ENCODE measurements around the gene INTS11. TPM values are rescaled to one million over a fixed set of nuclear protein-coding genes. Genes with fewer than 3 reads are reported as not detected.

The INTS11 gene
- total RNA-seq, 1 experiment from 2014 or later = 56.6 TPM

DNA sequence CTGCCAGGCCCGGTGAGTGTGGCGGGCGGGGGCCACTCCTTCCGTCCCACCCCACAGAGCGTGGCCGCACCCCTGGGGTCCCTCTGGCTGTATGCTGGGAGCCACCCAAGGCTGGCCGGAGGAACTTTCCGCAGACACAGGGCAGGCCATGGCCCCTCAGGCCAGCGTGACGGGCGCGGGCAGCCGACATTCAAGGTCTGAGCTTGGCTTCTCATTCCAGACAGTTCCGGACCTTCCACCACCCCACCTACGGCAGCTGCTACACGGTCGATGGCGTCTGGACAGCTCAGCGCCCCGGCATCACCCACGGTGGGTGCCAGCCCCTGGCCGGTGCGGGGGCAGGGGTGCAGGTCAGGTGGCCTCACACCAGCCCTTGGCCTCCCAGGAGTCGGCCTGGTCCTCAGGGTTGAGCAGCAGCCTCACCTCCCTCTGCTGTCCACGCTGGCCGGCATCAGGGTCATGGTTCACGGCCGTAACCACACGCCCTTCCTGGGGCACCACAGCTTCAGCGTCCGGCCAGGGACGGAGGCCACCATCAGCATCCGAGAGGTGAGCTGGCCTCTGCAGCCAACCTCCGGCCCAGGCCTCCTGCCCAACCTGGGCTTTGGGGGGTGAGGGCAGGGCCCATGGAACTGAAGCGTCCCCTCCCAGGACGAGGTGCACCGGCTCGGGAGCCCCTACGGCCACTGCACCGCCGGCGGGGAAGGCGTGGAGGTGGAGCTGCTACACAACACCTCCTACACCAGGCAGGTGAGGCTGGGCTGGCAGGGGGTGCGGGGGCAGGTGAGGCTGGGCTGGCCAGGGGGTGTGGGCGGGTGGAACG, 37.0 kb downstream of the INTS11 start:
- DNase-seq (ENCODE audit: extremely low read depth, low read depth) = no peak

DNA sequence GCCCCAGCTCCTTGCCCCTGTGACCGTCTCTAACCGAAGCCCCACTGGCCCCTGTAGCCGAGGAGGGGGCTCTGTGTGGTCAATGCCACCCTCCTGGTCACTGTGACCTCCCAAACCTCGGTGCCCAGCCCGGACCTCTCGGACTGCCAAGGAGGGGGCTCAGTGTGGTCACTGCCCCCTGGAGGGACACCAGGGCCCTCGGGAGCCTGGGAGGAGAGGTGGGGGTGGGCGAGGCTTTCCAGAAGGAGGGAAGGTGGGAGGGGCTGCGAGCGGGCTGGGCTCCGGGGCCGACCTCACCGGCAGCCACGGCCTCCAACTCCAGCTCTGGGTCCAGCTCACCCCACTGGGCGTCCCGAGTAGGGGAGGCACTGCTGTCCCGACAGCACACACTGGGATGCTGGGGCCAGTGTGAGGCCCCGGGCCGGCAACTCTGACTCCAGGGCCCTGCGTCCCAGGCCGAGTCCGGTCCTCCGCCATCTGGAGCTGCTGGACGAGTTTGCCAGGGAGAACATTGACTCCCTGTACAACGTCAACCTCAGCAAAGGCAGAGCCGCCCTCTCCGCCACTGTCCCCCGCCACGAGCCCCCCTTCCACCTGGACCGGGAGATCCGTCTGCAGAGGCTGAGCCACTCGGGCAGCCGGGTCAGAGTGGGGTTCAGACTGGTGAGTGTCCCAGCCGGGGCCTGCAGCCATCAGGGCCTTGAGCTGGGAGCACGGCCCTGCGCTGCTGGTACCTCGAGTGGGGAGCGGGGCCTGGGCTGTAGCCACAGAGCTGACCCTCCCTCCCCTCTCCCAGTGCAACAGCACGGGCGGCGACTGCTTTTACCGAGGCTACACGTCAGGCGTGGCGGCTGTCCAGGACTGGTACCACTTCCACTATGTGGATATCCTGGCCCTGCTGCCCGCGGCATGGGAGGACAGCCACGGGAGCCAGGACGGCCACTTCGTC, 37.9 kb downstream of the INTS11 start:
- DNase-seq (ENCODE audit: extremely low read depth, low read depth) = no peak

- DNase-seq (ENCODE audit: extremely low read depth, low read depth) = no peak
Observed at GRCh38 chr1:1285611-1286311, 38.7 kb downstream of the INTS11 start.

GRCh38 chr1:1285102-1285571, 39.3 kb downstream of the INTS11 start:
- DNase-seq (ENCODE audit: extremely low read depth, low read depth) = no peak

GRCh38 chr1:1284221-1285101, 40.0 kb downstream of the INTS11 start:
- DNase-seq (ENCODE audit: extremely low read depth, low read depth) = no peak

DNA sequence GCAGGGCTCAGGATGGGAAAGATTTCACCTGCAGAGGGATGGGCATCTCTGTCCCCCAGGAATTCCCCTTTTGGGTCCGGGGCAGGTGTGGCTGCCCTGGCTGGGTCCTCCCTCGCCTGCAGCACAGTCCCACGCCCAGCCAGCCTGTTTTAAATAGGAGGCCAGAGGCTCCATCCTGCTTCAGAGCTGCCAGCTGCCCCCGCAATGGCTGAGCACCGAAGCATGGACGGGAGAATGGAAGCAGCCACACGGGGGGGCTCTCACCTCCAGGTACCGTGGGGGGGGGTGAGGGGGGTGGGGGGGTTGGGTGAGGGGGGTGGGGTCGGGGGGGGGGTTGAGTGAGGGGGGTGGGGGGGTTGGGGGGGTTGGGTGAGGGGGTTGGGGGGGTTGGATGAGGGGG, 40.6 kb downstream of the INTS11 start:
- DNase-seq (ENCODE audit: extremely low read depth, low read depth) = no peak

DNA sequence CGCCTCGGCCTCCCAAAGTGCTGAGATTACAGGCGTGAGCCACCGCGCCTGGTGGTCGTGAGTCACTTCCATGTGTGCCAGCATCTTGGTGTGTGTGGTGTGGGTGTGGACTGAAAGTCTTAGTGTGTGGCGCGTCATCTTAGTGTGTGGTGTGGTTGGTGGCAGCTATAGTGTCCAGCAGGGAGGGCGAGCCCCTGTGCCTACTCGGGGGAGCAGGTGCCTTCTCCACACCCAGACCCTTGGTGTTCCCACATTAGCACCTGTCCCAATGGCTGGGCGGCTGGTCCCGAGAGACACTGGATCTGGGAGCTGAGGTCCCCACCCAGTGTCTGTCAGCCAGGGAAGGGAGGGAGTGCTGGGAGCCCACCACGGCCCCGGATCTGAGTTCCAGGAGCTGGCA, 41.5 kb downstream of the INTS11 start:
- DNase-seq (ENCODE audit: extremely low read depth, low read depth) = no peak

DNA sequence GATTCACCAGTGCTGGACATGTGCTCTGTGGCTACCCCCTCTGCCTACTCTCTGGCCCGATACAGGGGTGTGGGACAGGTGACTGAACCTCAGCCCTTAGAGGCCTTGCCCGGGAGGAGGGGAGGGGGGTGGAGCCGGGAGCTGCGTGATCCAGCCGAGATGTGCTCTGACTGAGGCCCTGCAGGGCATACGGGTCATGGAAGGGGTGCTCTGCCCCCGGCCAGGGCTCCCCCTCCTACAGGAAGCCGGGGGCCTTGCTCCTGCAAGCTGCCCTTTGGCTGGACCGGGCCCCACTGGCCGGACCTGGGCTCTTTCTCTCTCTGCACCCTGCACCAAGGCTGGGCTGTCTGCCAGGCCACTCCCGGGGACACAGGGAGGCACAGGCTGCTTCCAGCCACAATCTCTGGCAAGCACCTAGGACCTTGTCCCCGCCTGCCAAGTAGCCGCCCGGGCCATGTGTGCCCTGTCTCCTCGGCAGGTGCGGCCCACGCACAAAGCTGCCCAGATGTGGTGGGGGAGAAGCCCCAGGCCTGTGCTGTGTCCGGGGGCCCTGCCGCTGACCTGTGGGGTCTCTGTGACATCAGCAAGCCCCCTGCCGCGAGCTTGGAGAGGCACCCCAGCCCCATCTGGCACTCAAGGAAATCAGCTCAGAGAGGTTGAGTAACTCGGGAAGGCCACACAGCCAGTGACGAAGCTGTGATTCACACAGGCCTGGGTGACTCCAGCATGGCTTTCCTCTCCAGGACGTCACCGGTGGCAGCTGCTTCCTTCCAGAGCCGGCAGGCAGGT, 42.7 kb downstream of the INTS11 start:
- DNase-seq (ENCODE audit: extremely low read depth, low read depth) = no peak

- DNase-seq (ENCODE audit: extremely low read depth, low read depth) = no peak
Observed at GRCh38 chr1:1280782-1281481, 43.5 kb downstream of the INTS11 start.

GRCh38 chr1:1279028-1279427, 45.4 kb downstream of the INTS11 start:
- DNase-seq (ENCODE audit: extremely low read depth, low read depth) = no peak

- no peak for DNase-seq (ENCODE audit: extremely low read depth, low read depth)
Observed at GRCh38 chr1:1278620-1279019, 45.8 kb downstream of the INTS11 start.

GRCh38 chr1:1275836-1276235, 48.6 kb downstream of the INTS11 start:
- DNase-seq (ENCODE audit: extremely low read depth, low read depth) = no peak

DNA sequence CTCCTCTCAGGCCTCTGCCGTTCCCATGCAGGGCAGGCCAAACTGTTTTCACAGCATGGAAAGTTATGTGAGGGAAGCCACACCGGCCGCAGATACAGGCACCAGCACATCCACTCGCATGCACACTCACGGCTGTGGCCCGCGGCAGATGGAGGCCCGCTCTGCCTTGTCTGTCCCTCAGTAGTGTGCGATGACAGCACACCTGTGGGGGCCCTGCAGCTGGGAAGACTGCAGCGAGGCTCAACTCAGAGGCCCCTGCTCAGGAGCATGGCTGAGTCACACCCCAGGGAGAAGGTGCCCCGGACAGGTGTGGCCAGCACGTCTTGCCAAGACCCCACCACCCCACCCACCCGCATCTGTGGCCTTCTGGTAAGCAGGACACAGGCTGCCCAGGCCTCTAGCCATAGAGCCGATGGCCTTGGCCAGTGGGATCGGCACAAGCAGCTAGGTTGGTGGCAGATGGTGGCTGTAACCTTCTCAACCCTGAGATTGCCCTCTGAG, 49.5 kb downstream of the INTS11 start:
- no peak for DNase-seq (ENCODE audit: extremely low read depth, low read depth)

DNA sequence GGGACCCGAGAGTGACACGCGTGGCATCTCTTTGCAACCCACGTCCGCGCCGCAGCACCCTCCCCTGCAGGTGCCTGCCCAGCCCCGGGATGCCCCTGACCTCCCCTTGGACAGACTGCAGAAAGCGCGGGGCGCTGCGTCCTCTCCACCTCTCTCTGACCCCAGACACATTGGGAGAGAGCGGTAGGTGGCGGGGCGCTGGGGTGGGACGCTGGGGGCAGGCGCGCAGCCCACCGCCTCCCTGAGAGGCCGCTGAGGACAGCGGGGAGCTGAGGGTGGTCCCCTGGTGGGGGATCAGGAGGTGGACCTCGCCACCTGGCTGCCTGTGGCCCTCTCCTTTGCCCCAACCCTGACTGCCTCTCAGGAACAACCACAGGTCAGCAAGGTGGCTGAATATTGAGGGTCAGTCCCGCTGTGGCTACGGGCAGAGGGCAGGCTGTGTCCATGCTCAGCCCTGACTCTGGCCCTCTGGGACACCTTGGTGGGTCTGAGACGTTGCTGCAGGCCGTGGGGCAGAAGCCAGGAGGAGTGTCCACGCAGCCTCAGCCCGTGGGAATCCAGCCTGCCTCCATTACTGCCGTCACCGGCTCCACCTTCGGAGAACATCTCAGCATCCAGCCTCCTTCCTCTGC, 50.0 kb downstream of the INTS11 start:
- DNase-seq (ENCODE audit: extremely low read depth, low read depth) = no peak

DNA sequence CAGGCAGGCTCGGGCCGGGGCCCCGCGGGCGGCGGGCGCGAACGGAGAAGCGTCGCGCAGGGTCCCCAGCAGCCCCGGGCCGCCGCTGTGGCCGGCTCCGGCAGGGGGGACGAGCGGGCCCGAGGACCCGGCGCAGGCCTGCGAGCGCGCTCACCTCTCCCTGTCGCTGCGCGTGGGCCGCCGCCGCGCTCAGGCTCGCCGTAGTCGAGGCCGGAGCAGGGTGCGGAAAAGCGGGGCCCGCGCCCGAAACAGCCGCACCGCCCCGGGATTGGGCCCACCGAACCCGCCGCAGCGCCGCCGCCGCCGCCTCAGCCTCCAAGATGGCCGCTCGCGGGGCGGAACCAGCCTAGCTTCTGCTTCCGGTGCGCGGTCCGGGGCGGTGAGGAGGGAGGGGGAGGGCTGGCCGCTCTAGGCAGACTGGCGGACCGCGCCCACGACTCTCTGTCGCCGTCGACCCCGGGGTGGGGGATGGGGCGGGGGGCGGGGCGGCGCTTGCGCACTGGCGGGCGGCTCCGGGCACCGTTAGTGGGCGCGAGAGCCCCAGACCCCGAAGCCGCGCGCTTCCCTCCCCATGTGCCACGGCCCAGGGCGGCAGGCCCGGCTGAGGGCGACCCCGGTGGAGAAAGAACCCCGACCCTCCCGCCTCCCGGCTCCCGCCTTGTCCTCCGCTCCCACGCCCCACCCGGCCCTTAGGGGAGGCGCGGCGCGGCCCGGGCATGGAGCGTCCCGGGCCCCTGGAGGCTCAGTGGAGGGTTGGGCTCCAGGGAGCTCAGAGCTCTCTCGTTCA, 50.8 kb downstream of the INTS11 start, which contains the start of gene UBE2J2:
Gene UBE2J2 (minus strand): TSS at position 343 of the 787 bp plus-strand sequence. CDS start 5,862 bp downstream, outside the sequence.
- peak; percentile 72 for DNase-seq (ENCODE audit: extremely low read depth, low read depth)

DNA sequence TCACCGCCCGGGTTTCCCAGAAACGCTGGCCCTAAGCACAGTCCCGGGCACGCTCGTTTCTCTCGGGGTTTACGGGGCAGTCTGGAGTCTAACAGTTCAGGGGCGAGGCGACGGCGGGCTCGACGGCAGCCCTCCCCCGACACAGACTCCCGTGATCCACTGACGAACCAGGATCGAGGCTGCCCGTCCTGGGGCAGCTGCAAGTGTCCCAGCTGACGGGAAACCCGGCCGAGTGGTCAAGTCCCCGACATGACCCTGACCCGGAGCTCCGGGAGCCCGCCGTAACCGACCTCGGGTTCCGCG, 51.3 kb downstream of the INTS11 start:
- no peak for DNase-seq (ENCODE audit: extremely low read depth, low read depth)
